A549 treated with AZD2906 at 1 μM for 4 hours (cell line): ENCODE measurements around the gene ATXN7L3. TPM values are rescaled to one million over a fixed set of nuclear protein-coding genes. Genes with fewer than 3 reads are reported as not detected.

ENCODE experiments used
- total RNA-seq: library from RNA; stranded (reverse); fragments of 200-300 nt; extraction: Qiagen RNA extraction; gene quantifications from 5 replicates; pipeline ENCODE4 v1.2.3, GENCODE V29; 2022

Gene ATXN7L3
- total RNA-seq = 52.9 to 68.2 TPM (median 63.5 TPM) in 5 replicates

GRCh38 chr17:44199553-44200477 lies at the start of gene ATXN7L3:
TSS of gene ATXN7L3 (minus strand) at chr17:44199884. CDS start at chr17:44198070, 1,814 bp downstream.

GRCh38 chr17:44219616-44220212 lies 20.0 kb upstream of the ATXN7L3 start, which contains the start of gene UBTF:
TSS of gene UBTF (minus strand) at chr17:44219675. CDS start at chr17:44218229, 1,446 bp downstream.

GRCh38 chr17:44186307-44187130 lies 13.2 kb downstream of the ATXN7L3 start, which contains the start of gene TMUB2:
TSS of gene TMUB2 (plus strand) at chr17:44186972. CDS start at chr17:44187709, 737 bp downstream.

GRCh38 chr17:44170499-44171201 lies 29.0 kb downstream of the ATXN7L3 start, which contains the start of gene ASB16:
TSS of gene ASB16 (plus strand) at chr17:44170704. CDS start at chr17:44170790, 86 bp downstream.

Other genes with a start within 250 kb of the ATXN7L3 start
- gene PYY, start 245.9 kb downstream of the ATXN7L3 start, total RNA-seq = 0.08 TPM in 1 of 5 replicates, not detected in the others
- 1.1 to 1.4 TPM (median 1.2 TPM) in 5 replicates for gene NAGS, start 195.3 kb downstream of the ATXN7L3 start, total RNA-seq
- gene TMEM101, start 184.9 kb downstream of the ATXN7L3 start, total RNA-seq = 26.6 to 32.4 TPM (median 30.7 TPM) in 5 replicates
- gene LSM12, start 133.2 kb downstream of the ATXN7L3 start, total RNA-seq = 48.6 to 52.3 TPM (median 49.5 TPM) in 5 replicates
- gene G6PC3, start 129.1 kb downstream of the ATXN7L3 start, total RNA-seq = 116 to 174 TPM (median 167 TPM) in 5 replicates
- 12.0 to 16.8 TPM (median 15.3 TPM) in 5 replicates for gene HDAC5, start 76.2 kb downstream of the ATXN7L3 start, total RNA-seq
- gene HROB, start 58.0 kb downstream of the ATXN7L3 start, total RNA-seq = 8.3 to 11.9 TPM (median 11.3 TPM) in 5 replicates
- gene ASB16, start 29.2 kb downstream of the ATXN7L3 start, total RNA-seq = 0.07 TPM in 3 of 5 replicates, not detected in the others
- gene TMUB2, start 12.9 kb downstream of the ATXN7L3 start, total RNA-seq = 34.5 to 43.3 TPM (median 42.7 TPM) in 5 replicates
- gene UBTF, start 19.8 kb upstream of the ATXN7L3 start, total RNA-seq = 79.2 to 91.0 TPM (median 85.8 TPM) in 5 replicates
- gene SLC4A1, start 68.3 kb upstream of the ATXN7L3 start, total RNA-seq = not detected in 5 replicates
- 0.82 to 1.5 TPM (median 0.88 TPM) in 5 replicates for gene RUNDC3A, start 108.7 kb upstream of the ATXN7L3 start, total RNA-seq
- gene SLC25A39, start 124.9 kb upstream of the ATXN7L3 start, total RNA-seq = 145 to 205 TPM (median 196 TPM) in 5 replicates
- gene GRN, start 145.4 kb upstream of the ATXN7L3 start, total RNA-seq = 224 to 253 TPM (median 236 TPM) in 5 replicates
- 2.8 to 4.8 TPM (median 3.5 TPM) in 5 replicates for gene FAM171A2, start 164.0 kb upstream of the ATXN7L3 start, total RNA-seq
- 1.0 to 1.5 TPM (median 1.3 TPM) in 5 replicates for gene ITGA2B, start 189.8 kb upstream of the ATXN7L3 start, total RNA-seq